ENCODE measurements around the gene TRPM5.

- TF ChIP-seq CTCF (IDR thresholded peaks at IDR 0.05) (no peak), POLR2A (IDR thresholded peaks at IDR 0.05) (no peak), EP300 (IDR thresholded peaks at IDR 0.05) (no peak)
Measured at GRCh38 chr11:2451336-2451735, 7.0 kb upstream of the TRPM5 start.
